NOMO-1 treated with DMSO at 0.1 percent for 48 hours (cell line): ENCODE results near the gene CRADD.
"Not testable (repeated sequence)": the region's sequence is repeated elsewhere in the genome, so short reads cannot be mapped to it uniquely, and the experiment has no call there.

Source experiments
- DNase-seq: peaks from one replicate; lab custom pipeline; 2025; ENCODE audit not compliant: unreplicated experiment; lab: John Stamatoyannopoulos, UW

CRADD gene

DNA sequence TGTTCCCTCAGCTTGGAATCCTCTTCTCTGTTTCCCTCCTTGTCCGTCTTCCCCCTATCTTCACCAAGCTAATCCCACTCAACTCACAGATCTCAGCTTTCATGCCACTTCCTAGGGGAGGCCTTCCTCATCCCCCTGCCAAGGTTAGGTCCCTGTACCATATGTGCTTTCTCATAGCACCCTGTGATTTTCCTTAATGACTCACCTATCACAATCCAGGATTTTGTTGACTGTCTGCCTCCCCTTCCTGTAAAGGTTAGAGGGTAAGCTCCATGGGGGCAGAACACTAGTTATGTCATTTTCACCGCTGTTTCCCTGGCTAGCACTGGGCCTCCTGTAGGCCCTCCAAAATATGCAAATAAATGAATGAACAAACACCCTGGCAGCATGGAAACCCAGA is 57.6 kb downstream of the CRADD start:
- DNase-seq, result no peak

DNA sequence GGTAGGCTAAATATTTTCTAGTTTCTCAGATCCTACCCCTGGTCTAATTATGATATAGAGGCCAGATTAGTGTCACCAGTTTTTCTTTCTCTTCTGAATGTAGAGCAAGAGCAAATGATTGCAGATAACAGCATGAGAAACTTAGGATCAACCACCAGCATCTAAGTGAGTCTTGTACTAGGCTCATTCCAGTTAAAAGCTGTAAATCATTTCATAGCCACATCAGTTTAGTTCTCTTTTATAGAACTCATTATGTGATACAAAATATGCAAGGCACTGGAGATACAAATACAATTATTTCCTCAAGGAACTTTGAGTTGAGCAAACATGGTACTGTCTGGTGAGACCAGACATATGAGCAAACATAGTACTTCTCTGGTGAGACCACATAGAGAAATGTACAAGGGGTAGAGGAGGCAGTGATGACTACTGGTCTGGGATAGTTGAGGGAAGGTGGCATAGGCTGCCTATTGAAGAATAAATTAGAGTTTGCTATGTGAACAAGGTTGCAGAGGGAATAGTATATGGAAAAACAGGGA is 59.5 kb downstream of the CRADD start:
- DNase-seq, result no peak

DNA sequence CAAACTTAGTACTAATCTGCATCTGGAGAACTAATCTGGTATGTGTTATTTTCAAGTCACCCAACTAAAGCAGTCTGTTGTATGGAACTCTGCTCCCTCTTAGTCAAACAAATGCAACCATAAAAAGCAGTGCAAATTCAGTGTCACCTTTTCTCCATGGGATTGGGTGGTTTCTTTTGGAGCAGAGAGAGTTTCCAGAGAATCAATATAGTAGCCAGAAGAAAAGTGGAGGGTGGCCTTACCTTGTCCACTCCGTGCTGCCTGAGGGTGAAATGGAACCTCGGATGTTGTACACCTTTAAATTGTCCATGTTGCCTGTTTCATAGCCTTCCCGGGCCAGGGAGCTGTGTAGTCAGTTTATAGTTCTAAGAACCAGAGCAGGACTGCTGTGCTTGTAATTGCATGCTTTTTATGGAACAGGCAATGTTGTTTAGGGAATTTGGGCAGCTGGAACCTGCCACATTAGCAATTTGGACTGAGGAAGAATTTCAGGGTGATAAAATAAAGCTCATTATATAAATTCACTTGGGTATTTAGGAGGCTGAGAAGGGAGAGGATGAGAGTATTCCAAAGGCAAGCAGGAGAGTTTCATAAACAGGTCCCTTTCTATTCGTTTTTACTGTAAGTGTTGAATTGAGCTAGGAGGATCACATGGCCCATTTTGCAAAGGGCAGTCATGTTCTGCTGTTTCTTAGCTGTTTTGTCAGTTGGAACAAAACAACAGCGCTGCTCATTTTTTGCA is 60.5 kb downstream of the CRADD start:
- DNase-seq, result peak; percentile 23

DNA sequence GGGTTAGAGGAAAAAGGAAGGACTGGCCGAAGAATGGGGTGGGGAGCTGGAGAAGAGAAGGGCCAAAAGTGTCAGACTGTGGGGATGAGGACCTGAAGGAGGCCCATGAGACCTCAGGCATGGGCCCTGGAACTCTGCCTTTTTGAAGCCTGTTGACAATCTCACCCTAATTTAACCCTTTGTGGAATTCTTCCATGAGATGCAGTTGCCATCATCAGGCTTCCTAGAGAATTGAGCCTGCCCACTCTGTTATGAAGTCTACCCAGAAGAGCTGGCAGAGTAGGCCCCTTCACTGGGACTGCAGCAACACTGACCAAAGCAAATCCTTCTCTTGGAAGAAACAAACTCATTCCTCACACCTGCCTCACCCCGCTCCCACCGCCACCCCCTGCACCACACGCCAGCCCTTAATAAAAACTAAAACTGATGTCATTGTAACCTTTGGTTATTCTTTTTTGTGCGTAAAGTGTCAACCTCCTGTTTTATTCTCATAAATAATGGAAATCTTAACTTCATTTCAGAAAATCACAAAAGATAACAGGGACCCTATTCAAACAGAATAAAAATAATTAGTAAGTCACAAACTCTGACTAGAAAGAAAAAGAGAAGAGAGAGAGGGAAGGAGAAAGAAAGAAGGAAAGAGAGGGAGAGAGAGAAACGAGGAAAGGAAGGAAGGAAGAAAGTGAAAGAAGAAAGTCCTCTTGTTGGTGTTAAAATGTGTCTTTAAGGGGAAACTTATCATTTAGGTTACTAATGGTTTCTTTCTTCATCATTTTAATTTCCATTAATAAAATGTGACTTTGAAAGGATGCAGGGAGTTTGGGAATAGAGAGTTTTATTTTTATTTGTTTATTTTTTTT is 61.3 kb downstream of the CRADD start:
- DNase-seq, result no peak

DNA sequence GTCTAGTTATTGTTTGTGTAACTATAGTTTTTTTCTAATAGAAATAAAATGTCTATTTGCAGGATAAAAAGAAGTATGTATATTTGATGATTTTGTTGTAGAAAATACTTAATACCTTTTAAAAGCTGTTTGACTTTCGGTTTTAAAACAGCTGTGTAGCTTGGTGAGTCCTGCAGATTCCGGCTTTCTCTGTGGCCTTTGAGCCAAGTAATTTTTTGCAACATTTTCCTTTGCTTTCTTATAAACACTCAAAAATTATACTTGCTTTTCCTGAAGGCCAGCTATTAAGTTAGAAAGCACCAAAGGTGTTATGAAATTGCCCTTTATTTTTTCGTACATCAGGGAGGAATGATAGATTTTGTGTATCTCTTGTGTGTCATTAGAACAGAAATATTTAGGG is 63.6 kb downstream of the CRADD start:
- DNase-seq, result peak; percentile 29

DNA sequence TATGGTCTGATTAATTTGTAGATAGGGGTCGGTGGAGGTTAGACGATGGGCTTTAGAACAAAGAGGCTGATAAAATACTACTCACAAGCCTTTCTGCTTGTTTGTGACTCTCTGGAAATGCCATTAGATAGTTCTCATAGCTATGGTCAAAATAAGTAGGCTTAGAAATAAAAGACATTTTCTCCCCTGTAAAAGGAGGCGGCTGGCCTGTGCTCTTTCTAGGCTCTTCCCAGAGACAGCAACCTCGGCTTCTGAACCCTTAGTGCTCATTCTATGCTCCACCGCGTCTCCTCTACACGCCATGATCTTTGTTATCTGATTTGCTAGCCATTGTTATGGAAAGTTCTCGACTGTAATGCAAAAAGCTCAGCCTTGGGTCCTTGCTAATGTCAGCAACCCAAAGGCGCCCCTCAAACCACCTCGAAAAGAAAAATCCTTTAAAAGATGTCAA is 64.5 kb downstream of the CRADD start:
- no peak for DNase-seq

DNA sequence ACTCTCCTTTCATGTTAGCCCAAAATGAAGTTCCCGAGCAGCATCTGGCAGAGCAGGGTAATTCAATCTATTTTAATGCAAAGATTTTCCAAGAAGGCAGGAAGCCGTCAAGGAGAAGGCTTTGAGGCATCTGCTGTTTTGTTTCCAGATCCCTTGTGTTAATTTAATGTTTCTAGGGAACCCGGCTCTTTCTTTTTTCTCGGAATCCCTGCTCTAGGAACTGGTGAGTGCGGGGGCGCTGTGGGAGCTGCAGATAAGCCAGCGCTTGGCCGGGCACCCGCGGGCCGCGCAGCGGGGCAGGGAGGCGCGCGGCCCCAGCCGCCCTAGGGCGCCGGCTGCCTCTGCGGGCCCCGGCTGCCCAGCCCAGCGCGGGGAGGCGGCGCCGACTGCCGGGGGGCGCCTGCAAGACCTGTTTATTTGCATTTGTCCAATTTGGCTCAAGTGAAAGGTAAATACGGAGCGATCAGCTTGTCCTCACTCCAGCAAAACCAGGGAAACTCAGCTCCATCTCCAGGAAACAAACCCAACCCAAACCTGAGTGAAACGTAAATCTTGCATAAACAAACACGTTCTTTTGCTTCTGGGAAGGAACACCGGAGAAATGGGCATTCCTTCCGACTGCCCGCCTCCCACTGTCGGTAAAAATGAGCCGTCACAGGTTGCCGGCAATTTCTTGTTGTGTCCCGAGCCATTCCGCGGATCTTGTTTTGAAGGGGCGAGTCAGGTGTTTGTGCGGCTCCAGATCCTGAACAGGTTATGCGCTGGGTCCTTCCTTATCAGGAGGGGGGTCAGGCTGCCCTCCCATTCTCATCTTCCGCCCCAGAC is 65.1 kb downstream of the CRADD start:
- DNase-seq, result peak; percentile 43

DNA sequence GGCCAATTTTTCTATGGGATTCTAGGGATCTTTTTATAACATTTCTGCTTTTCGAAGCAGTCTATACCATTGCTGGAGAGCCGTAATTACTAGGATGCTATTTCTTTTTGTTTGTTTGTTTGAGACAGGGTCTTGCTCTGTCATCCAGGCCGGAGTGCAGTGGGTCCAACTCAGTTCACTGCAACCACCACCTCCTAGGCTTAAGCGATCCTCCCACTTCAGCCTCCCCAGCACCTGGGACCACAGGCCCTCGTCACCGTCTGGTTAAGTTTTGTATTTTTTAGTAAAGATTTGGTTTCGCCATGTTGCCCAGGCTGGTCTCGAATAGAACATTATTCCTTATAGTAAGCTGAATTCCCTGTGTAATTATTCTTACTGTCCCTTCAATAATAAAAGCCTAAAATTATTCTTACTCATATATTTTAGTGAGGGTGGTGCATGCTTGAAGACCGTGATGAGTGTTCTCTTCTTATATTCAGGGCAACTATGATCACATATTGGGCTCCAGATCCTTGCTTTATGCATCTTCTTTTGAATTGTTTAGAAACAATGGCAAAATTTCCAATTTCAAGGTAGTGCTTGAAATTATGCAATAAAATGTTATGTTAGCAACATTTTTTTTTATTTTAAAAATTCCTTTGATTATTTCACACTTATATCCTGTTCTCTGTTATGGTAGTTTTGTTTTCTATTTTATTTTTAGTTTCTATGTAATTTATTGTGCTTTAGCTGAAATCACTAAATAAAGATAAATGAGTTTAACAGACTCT is 66.2 kb downstream of the CRADD start:
- no peak for DNase-seq

DNA sequence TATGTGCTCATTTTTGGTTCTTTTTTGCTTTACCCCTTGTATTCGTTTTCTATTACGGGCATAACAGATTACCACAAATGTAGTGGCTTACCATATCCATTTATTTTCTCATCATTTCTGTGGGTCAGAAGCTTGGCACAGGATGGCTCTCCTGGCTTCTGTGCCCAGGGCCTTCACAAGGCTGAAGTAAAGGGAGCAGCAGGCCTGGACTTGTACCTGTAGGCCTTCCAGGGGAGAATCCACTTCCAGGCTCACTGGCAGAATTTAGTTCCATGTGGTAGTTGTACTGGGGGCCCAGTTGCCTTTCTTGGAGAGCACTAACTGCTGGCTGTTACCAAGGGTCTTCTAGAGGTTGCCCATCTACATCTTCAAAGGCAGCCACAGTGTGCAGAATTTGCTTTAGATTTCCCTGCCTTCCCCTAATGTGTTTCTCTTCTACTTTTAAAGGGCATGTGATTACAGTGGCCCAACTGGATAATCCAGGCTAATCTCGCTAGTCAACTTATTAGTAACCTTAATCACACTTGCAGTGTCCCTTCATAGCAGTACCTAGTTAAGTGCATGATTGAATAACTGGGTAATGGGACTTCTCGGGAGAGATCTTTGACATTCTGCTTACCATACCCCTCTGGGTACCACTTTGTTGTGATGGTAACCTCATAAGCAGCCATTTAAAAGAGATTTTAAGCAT is 67.0 kb downstream of the CRADD start:
- DNase-seq, result no peak

DNA sequence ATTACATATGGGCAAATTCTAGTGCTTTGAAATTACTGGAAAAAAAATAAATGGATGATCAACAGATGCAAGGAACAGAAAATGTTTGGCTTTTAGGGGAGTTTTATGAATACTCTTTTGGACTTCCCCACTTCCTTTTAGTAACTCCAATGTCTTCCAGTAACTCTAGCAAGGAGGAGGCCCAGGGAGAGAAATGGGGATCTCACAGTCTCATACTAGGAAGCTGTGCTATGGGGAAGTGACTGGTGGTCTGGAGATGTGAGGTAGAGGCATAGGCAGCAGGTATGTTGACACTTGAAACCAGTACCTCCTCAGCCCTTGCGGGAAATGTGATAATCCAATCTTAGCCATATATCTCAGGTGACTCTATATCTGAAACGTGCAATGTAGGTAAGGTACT is 68.1 kb downstream of the CRADD start:
- peak; percentile 40 for DNase-seq

- DNase-seq, result no peak
These were observed 69.5 kb downstream of the CRADD start for GRCh38 chr12:93746572-93747168.

DNA sequence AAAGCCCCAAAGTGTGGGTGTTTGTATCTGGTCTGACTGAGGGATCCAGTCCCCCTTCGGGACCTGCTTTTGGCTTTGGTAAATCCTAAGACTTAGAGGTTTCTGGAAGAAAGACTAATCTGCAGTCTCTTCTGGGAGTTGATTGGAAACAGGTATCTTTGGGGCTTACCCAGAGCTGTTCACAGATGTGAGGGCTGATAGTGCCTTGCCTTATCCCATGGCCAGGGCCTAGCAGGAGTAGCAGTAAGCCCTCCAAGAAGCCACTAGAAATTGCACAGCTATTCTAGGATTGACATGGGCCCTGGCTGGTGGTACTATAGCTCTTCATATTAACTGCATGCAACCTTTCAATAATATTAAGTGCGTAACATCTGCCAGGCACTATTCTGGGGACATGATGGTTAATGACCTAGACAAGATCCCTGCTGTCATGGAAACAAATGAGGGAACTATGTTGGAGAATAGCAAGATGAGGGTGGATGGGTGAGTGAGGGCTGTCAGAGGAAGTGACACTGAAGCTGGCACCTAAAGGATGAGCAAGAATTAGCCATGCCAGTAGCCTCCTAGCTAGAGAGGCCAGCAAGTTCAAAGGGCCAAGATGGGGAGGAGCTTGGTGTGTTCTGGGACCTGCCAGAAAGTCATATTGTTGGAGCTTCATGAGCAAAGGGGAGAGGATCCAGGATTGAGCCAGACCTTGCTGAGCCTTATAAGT is 71.7 kb downstream of the CRADD start:
- no peak for DNase-seq

GRCh38 chr12:93749515-93749914 is 72.3 kb downstream of the CRADD start:
- no peak for DNase-seq

DNA sequence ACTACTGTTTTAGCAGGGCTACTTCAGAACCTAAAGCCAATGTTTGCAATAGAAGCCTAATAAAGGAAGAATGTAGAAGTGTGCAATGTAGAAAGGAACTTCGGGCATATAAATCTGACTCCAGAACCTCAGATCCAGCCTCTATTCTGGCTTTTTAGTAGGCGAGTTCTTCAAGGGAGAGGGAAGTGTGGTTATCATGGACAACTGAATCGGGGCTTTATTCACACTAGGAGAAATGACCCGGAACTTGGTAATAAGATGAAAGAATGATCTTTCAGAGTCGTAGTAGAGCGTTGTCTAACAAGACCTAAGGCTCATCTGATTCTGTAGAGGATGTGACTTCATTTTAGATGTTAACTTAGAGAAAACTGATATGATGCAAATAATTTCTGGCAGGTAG is 72.9 kb downstream of the CRADD start:
- DNase-seq, result no peak

- DNase-seq, result no peak
These were observed 74.9 kb downstream of the CRADD start for GRCh38 chr12:93751864-93752610.

DNA sequence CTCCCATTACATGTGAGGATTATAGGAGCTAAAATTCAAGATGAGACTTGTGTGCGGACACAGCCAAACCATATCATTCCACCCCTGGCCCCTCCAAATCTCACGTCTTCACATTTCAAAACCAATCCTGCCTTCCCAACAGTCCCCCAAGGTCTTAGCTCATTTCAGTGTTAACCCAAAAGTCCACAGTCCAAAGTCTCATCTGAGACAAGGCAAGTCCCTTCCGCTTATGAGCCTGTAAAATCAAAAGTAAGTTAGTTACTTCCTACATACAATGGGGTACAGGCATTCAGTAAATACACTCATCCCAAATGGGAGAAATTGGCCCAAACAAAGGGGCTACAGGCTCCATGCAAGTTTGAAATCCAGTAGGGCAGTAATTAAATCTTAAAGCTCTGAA is 76.1 kb downstream of the CRADD start:
- no peak for DNase-seq

GRCh38 chr12:93753838-93754429 is 76.8 kb downstream of the CRADD start:
- DNase-seq, result no peak

GRCh38 chr12:93754859-93755258 is 77.7 kb downstream of the CRADD start:
- DNase-seq, result not testable (repeated sequence)
